Activated T-helper 1 cell treated with Interleukin-2 at 50 U/mL for 16 hours (primary cell): ENCODE results near the gene SERTAD1.

Experiments used
- DNase-seq: peaks from one replicate; pipeline ENCODE4 v3.0.0-alpha.2; 2020; ENCODE audit warnings: low read depth

SERTAD1 gene

DNA sequence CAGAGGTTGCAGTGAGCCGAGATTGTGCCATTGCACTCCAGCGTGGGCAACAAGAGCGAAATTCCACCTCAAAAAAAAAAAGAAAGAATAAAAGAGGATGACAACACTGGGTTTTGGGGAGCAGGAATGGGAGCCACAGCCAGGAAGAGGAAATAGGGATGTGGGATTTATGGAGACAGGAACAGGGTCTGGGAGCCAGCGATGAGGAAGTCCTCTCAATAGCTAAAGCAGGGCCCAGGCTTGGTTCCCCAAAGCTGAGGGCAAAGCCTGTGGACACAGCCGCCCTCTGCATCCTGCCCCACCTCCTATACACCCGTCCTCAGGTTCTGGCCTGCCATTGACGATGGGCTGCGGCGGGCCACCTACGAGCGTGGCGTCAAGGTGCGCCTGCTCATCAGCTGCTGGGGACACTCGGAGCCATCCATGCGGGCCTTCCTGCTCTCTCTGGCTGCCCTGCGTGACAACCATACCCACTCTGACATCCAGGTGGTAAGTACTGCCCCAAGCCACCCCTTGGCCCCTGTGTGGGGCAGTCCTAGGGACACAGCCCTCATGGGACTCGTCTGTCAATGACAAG lies 49.4 kb downstream of the SERTAD1 start:
- no peak for DNase-seq

GRCh38 chr19:40374084-40374483 lies 51.7 kb downstream of the SERTAD1 start:
- no peak for DNase-seq

DNA sequence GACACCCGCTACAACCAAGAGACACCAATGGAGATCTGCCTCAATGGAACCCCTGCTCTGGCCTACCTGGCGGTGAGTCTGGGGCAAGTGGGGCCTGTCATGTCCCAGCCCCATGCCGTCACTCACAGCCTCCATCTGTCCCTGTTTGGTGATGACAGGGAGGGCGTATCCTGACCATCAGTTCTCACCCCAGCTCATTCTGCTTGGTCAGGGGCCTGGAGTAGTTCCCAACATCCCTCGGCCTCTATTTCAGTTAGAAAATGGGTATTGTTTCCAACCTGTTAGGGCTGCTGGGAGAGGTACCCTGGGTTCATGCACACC lies 54.0 kb downstream of the SERTAD1 start:
- no peak for DNase-seq
